Ascending aorta (tissue), 2 donors: ENCODE measurements around the gene ZNF750. TPM values are rescaled to one million over a fixed set of nuclear protein-coding genes. Genes with fewer than 3 reads are reported as not detected.

Experiments used
- DNase-seq, 2 donors: peaks; one replicate each; pipeline ENCODE4 v3.0.0-alpha.2; 2019; ENCODE audit warnings: low spot score in 2 of 2
- H3K27ac ChIP-seq, 2 donors: fragments of 200-600 bp; sonication (generic); one replicate each; pipeline ENCODE4 v1.5.1; 2016 to 2017; ENCODE audit warnings: mild to moderate bottlenecking in 1 of 2
- H3K27me3 ChIP-seq: fragments of 200-600 bp; sonication (generic); one replicate; pipeline ENCODE4 v1.5.1; 2017
- H3K36me3 ChIP-seq, 2 donors: fragments of 200-600 bp; sonication (generic); one replicate each; pipeline ENCODE4 v1.5.1; 2016
- H3K4me1 ChIP-seq, 2 donors: fragments of 200-600 bp; sonication (generic); one replicate each; pipeline ENCODE4 v1.5.1; 2016 to 2017; ENCODE audit warnings: mild to moderate bottlenecking in 1 of 2
- H3K4me3 ChIP-seq, 2 donors: fragments of 200-600 bp; sonication (generic); one replicate each; pipeline ENCODE4 v1.5.1; 2016 to 2017; ENCODE audit warnings: mild to moderate bottlenecking in 1 of 2
- H3K9me3 ChIP-seq, 2 donors: fragments of 200-600 bp; sonication (generic); one replicate each; pipeline ENCODE4 v1.5.1; 2016
- intact Hi-C: fragments of 100-400 bp; cut with DNase I; formaldehyde crosslinking; loops from one replicate; pipeline ENCODE4 v1.15.1; 2023
- total RNA-seq: library from RNA; depleted of rRNA; stranded (reverse); fragments of >200 nt; gene quantifications from one replicate; pipeline ENCODE4 v1.1.0, GENCODE V29; 2016
- TF ChIP-seq, protein P1 (sequence below), 3 experiments: fragments of 200-600 bp in 2 of 3; fragments of 450-650 bp in 1 of 3; sonication (generic) in 2 of 3; IDR thresholded peaks; one replicate each; pipeline ENCODE4 v1.5.1; 2016 to 2019; ENCODE audit warnings: antibody characterized with exemption in 3 of 3, mild to moderate bottlenecking in 1 of 3, moderate library complexity in 1 of 3

Gene ZNF750
- total RNA-seq, 1 donor from 2014 or later: not detected

DNA sequence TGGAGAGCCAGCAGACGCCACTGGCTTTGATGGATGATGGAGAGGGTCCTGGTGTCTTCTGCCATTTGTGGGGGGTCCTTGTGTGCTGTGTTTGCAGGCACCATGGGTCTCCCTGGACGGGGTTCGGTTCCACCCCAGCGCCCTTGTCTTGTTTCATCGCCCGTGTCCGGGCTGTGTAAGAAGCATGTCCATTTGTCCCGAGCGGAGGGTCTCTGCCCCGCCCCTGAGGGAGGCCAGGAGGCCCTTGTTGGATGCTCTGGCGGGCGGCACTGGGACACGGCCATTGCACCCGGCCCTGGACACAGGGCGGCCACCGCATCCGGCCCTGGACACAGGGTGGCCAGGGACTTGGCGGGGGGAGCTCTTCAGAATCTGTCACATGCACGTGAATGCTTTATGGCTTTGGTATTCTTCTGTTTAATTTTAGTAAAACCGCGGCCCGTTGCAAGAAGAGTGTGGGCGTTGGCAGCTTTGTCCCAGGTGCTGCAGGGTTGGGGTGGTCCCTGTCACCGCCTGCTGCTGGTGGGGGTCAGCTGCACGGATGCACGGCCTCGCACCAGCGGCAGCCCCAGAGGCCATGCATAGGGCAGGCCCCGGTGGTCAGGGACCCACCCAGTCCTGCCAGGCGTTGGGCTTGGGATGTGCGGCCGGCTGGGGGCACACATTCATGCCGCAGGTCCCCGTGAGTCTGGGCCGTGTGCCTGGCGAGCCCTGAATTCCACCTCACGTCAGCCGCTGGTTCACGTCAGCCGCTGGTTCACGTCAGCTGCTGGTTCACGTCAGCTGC is 21.0 kb upstream of the ZNF750 start:
- Histone ChIP-seq H3K36me3 (no peaks in the 10 kb centered on the region), H3K4me3 (no peak overlapping the region), H3K27me3 (no peaks in the 10 kb centered on the region), H3K27ac (no peak overlapping the region), H3K4me1 (no peaks in the 10 kb centered on the region), H3K9me3 (no peaks in the 10 kb centered on the region)
- no peak for DNase-seq
- intact Hi-C loops: no loop called here
- TF ChIP-seq, protein P1, sequence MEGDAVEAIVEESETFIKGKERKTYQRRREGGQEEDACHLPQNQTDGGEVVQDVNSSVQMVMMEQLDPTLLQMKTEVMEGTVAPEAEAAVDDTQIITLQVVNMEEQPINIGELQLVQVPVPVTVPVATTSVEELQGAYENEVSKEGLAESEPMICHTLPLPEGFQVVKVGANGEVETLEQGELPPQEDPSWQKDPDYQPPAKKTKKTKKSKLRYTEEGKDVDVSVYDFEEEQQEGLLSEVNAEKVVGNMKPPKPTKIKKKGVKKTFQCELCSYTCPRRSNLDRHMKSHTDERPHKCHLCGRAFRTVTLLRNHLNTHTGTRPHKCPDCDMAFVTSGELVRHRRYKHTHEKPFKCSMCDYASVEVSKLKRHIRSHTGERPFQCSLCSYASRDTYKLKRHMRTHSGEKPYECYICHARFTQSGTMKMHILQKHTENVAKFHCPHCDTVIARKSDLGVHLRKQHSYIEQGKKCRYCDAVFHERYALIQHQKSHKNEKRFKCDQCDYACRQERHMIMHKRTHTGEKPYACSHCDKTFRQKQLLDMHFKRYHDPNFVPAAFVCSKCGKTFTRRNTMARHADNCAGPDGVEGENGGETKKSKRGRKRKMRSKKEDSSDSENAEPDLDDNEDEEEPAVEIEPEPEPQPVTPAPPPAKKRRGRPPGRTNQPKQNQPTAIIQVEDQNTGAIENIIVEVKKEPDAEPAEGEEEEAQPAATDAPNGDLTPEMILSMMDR (IDR thresholded peaks at IDR 0.05): no peak

DNA sequence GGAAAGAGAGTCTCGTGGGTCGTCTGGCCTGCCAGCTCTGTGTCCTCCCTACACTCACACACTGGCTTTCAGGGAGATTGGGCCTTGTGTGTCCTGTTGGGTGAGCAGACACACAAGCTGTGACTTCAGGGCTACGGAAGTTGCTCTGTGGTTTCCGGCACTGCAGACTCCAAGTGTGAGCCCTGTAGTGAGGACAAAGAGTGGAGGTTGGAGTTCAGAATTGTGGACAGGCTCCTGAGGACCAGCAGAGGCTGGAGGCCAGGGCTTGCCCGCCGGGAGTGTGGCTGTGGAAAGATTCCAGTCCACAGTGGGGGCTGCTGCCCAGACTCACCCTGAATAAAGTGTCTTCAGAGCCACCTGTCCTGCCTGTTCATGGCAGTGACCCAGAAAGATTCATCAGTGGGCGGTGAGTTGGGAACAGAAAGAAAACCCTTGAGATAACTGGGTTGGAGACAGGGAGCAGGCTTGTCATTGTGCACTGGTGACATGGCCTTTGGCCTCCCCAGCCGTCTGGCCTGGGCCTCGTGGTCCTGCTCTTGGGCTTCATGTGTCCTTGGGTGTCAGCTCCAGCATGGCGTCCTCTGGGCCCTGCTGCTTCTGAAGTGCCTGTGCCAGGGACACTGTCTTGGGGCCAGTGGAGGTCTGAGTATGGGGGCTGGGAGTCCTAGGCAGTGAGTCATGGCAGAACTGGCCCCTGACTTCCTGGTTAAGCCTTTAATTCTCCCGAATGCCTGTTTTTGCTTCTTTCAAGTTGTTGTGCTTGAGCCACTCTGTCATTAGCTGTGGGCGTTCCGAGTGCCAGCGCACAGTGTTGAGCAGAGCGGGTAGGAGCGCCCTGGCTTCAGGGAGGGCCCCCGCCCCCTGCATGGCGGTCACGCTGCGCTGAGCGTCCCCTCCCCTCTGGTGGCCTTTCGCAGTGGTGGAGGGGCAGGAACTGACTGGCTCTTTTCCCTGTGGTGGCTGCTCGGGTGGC is 19.9 kb upstream of the ZNF750 start:
- no peaks in the 10 kb centered on the region for H3K4me1 ChIP-seq
- H3K4me3 ChIP-seq: no peak overlapping the region
- intact Hi-C loops: no loop called here
- TF ChIP-seq, protein P1 (IDR thresholded peaks at IDR 0.05): no peak
- no peak for DNase-seq
- no peaks in the 10 kb centered on the region for H3K9me3 ChIP-seq
- H3K27me3 ChIP-seq: no peaks in the 10 kb centered on the region
- H3K36me3 ChIP-seq: no peaks in the 10 kb centered on the region
- peak overlapping the region in 1 of 2 donors; percentile 31 for H3K27ac ChIP-seq

DNA sequence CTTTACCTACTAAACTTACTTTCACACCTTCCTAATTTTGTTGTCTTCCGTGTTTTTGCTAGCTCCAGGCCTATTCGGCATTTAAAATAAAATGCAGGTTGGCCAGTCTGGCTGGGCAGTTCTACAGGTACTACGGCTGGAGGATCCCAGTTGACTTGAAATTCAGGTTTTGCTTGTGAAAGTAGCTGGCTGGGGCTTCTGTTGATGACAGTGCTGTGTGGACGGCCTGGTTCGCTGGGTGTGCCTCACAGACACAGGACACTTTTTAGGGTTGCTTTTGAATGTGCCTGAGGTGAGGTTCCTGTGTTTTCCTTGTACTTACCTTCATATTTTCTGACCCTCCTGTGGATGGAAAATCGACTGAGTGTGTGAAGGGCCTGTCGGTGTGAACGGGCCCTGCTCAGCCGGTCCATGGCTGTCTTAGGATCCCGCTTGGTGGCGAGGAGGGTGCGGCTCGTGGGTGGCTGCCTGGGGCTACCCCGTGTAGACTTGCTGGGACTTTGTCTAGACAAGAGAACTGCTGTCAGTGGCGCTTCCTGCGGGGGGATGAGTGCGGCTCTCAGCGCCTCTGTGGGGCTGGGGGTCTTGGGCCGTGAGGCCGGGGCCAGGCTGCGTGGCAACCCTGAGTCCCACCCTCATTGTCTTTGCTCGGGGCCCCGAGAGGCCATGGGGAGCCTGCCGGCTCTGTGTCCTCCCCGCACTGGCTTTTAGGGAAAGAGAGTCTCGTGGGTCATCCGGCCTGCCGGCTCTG is 18.7 kb upstream of the ZNF750 start:
- Histone ChIP-seq H3K36me3 (no peaks in the 10 kb centered on the region), H3K4me1 (no peaks in the 10 kb centered on the region), H3K4me3 (no peak overlapping the region), H3K27ac (peak overlapping the region in 1 of 2 donors; percentile 11), H3K27me3 (no peaks in the 10 kb centered on the region), H3K9me3 (no peaks in the 10 kb centered on the region)
- intact Hi-C loops: no loop called here
- DNase-seq: no peak
- TF ChIP-seq, protein P1 (IDR thresholded peaks at IDR 0.05): no peak

DNA sequence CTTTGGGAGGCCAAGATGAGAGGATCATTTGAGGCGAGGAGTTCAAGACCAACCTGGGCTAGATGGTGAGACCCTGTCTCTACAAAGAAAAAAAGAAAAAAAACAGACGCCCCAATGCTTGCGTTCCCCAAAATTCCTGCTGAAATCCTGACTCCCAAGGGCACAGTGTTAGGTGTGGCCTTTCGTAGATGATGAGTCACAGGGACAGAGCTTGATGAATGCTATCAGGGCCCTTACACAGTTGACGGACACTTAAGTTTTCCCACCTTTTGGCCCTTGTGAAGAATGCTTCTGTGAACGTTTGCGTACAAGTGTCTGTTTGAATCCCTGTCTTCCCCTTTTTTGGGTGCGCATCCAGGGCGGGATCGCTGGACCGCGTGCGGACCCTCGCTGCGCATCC is 16.5 kb upstream of the ZNF750 start:
- DNase-seq: no peak
- H3K4me1 ChIP-seq: no peaks in the 10 kb centered on the region
- H3K27ac ChIP-seq: no peak overlapping the region
- H3K4me3 ChIP-seq: no peak overlapping the region
- H3K9me3 ChIP-seq: no peaks in the 10 kb centered on the region
- no peaks in the 10 kb centered on the region for H3K27me3 ChIP-seq
- no peaks in the 10 kb centered on the region for H3K36me3 ChIP-seq
- intact Hi-C loops: no loop called here
- TF ChIP-seq, protein P1 (IDR thresholded peaks at IDR 0.05): no peak

DNA sequence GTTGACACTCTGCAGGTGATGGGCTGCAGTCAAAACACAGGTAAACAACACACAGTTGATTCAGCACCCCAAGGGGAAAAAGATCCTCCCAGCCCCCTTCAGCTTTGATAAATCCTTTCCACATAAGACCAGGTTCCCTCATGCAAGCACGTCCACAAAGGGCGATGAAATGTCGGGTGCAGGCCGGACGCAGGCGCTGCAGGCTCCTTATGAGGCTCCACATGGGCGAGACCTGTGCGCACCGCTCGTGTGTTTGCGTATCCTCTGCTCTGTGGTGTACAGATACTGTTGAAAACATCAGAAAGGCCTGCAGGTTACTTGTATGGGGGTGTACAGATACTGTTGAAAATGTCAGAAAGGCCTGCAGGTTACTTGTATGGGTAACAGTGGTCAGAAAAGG is 14.4 kb upstream of the ZNF750 start:
- no peaks in the 10 kb centered on the region for H3K36me3 ChIP-seq

More for the DNA sequence above, 14.4 kb upstream of the ZNF750 start:
- H3K27me3 ChIP-seq: no peaks in the 10 kb centered on the region
- H3K9me3 ChIP-seq: no peaks in the 10 kb centered on the region
- TF ChIP-seq, protein P1 (IDR thresholded peaks at IDR 0.05): no peak
- intact Hi-C loops: no loop called here
- no peak for DNase-seq
- H3K4me3 ChIP-seq: no peak overlapping the region
- H3K4me1 ChIP-seq: no peaks in the 10 kb centered on the region
- H3K27ac ChIP-seq: no peak overlapping the region
